Globus pallidus (tissue), 1 donor: Measurements from ENCODE around the gene CCDC200.
A peak's percentile ranks its signal among the peaks of the same experiment; 100 is the strongest.
"Not testable (repeated sequence)": the region's sequence is repeated elsewhere in the genome, so short reads cannot be mapped to it uniquely, and the experiment has no call there.

ENCODE experiments used
- DNase-seq: peaks from one replicate; pipeline ENCODE4 v3.0.0-alpha.2; 2015; ENCODE audit warnings: low spot score

Gene CCDC200

GRCh38 chr17:43228020-43228782 lies at the start of gene CCDC200:
Gene CCDC200, minus strand, starts transcription at chr17:43228623. Its CDS starts 69 bp downstream, at chr17:43228554.
- DNase-seq = not testable (repeated sequence)

DNA sequence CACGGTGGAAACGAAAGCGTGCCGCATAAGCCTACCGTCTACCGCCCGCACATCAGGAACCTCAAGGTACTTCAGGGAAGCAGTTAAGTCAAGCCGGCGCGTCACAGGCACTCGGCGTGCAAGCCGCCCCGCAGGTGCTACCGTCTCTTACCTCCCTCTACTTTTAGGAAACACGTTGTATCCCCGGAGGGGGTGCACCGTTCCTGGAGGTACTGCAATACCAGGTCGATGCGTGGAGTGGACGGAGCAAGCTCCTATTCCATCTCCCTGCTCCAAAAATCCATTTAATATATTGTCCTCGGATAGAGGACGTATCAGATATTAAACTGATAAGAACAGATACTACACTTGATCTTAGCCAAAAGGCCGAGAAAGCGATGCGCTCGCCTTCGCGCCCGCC lies 44.5 kb upstream of the CCDC200 start:
- not testable (repeated sequence) for DNase-seq

DNA sequence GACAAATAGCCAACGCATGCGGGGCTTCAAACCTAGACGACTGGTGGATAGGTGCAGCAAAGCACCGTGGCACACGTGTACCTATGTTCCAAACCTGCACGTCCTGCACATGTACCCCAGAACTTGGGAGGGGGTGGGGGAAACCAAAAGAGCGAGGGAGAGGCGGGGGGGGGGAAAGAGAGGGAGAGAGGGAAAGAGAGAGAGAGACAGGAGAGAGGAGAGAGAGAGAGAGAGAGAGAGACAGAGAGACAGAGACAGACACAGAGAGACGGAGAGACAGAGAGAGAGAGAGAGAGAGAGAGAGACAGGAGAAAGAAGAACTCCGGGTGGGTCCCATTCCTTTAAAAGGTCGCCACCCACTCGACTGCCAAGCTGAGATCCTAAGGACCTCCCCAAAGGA lies 44.1 kb upstream of the CCDC200 start:
- not testable (repeated sequence) for DNase-seq

DNA sequence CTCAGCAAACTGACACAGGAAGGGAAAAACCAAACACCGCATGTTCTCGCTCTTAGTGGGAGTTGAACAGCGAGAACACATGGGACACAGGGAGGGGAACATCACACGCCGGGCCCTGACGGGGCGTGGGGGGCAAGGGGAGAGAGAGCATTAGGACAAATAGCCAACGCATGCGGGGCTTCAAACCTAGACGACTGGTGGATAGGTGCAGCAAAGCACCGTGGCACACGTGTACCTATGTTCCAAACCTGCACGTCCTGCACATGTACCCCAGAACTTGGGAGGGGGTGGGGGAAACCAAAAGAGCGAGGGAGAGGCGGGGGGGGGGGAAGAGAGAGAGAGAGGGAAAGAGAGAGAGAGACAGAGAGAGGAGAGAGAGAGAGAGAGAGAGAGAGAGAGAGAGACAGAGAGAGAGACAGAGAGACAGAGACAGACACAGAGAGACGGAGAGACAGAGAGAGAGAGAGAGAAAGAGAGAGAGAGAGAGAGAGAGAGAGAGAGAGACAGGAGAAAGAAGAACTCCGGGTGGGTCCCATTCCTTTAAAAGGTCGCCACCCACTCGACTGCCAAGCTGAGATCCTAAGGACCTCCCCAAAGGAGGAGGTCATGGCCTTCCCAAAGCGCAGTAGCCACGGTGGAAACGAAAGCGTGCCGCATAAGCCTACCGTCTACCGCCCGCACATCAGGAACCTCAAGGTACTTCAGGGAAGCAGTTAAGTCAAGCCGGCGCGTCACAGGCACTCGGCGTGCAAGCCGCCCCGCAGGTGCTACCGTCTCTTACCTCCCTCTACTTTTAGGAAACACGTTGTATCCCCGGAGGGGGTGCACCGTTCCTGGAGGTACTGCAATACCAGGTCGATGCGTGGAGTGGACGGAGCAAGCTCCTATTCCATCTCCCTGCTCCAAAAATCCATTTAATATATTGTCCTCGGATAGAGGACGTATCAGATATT lies 42.4 kb upstream of the CCDC200 start:
- not testable (repeated sequence) for DNase-seq

DNA sequence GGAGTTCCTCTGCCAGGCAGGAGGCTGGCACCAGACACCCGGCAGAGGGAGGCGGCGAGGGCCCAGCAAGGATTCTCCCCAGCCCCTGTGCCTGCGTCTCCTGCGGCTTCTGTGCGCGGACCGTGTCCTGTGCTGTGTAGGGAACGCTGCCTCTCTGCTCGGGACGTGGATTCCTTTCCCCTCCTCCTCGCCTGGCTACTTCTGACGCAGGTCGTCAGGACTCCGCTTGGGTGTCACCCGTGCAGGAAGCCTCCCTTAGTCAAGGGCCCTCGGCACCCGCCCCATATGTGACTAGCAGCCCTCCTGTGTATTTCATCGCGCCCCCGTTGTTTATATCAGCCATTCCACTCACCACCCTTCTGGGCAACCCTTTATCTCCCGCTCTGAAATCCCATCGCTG lies 18.0 kb upstream of the CCDC200 start:
- not testable (repeated sequence) for DNase-seq

DNA sequence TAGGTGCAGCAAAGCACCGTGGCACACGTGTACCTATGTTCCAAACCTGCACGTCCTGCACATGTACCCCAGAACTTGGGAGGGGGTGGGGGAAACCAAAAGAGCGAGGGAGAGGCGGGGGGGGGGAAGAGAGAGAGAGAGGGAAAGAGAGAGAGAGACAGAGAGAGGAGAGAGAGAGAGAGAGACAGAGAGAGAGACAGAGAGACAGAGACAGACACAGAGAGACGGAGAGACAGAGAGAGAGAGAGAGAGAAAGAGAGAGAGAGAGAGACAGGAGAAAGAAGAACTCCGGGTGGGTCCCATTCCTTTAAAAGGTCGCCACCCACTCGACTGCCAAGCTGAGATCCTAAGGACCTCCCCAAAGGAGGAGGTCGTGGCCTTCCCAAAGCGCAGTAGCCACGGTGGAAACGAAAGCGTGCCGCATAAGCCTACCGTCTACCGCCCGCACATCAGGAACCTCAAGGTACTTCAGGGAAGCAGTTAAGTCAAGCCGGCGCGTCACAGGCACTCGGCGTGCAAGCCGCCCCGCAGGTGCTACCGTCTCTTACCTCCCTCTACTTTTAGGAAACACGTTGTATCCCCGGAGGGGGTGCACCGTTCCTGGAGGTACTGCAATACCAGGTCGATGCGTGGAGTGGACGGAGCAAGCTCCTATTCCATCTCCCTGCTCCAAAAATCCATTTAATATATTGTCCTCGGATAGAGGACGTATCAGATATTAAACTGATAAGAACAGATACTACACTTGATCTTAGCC lies 12.4 kb upstream of the CCDC200 start:
- not testable (repeated sequence) for DNase-seq

- not testable (repeated sequence) for DNase-seq
Observed at GRCh38 chr17:43239597-43239996, 11.2 kb upstream of the CCDC200 start.

- not testable (repeated sequence) for DNase-seq
Observed at GRCh38 chr17:43233877-43234276, 5.5 kb upstream of the CCDC200 start, which contains the start of gene RNU2-1. Gene RNU2-1, minus strand, starts transcription at chr17:43233977.

- not testable (repeated sequence) for DNase-seq
Observed at GRCh38 chr17:43233263-43233662, 4.8 kb upstream of the CCDC200 start.

GRCh38 chr17:43232021-43232699 lies 3.7 kb upstream of the CCDC200 start:
- DNase-seq = peak; percentile 24

DNA sequence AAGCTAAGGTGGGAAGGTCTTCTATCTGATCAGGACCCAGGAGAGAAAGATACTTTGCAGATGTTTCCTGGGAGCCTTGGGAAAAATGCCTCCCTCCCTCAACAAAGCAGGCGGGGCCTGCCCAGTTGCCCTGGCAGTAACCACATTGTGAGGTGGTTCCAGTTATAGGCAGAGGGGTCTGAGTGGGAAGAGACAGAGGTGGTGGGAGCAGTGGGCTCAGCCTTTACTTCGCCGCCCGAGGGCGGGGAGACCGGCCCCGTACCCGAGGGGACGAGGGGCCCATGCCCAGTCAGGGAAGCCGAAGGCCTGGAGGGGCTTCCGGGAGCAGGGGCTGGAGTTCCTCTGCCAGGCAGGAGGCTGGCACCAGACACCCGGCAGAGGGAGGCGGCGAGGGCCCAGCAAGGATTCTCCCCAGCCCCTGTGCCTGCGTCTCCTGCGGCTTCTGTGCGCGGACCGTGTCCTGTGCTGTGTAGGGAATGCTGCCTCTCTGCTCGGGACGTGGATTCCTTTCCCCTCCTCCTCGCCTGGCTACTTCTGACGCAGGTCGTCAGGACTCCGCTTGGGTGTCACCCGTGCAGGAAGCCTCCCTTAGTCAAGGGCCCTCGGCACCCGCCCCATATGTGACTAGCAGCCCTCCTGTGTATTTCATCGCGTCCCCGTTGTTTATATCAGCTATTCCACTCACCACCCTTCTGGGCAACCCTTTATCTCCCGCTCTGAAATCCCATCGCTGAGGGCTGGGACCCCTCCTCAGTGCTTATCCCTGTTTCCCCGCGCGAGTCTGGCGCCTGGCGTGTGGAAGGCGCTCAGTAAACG lies 3.0 kb upstream of the CCDC200 start:
- DNase-seq = not testable (repeated sequence)

- no peak for DNase-seq
Observed at GRCh38 chr17:43226393-43226792, 2.0 kb downstream of the CCDC200 start.

DNA sequence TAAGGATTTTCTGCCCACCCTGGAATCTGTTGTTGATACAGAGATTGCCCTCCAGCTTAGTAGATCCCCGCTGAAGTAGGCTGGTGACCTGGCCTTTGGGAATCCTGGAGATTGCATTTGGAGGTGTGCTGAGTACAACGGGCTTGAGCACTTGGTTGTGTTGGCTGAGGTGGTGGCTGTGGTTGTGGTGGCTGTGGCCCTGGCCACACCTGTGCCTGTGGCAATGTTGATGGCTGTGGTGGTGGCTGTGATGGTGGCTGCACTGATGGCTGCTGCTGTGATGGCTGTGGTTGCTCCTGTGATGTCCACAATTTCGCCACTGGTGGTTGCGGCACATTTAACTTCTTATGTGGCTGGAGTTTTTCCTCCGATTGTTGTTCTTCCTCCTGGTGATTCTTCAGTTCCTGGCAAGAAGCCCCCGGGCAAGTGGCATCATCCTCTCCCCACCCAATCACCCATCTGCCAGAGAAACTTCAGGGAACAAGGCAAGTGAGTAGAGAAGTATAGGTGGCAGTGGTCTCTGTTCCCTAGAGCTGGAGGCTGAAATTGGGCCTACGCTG lies 4.2 kb downstream of the CCDC200 start:
- no peak for DNase-seq

DNA sequence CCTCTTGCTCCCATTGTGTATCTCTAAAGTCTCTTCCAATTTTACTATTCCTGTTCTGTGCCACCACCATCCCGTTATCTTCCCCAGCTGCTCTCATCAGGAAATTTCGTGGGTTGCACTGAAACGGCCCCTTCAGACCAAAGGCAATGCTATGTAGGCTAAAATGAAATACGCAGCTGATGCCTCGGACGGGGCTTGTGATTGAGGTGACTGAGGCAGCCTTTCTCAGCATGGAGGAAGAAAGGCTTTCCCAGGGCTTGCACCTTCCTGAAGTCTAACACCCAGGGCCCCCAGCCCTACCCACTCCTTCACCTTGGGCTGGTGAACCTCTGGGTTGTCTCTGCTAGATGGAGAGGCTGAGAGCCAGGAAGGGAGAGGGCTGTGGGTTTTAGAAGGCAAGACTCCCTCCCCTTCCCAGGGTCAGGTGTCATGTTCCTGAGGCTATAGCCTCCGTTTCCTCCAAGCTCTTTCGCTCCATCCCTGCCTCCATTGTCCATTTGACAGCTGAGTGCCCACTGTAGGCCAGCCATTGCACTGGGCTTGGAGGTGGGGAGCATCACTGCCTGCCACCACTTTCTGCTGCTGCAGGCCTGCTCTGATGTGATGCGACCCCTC lies 7.8 kb downstream of the CCDC200 start:
- DNase-seq = no peak

DNA sequence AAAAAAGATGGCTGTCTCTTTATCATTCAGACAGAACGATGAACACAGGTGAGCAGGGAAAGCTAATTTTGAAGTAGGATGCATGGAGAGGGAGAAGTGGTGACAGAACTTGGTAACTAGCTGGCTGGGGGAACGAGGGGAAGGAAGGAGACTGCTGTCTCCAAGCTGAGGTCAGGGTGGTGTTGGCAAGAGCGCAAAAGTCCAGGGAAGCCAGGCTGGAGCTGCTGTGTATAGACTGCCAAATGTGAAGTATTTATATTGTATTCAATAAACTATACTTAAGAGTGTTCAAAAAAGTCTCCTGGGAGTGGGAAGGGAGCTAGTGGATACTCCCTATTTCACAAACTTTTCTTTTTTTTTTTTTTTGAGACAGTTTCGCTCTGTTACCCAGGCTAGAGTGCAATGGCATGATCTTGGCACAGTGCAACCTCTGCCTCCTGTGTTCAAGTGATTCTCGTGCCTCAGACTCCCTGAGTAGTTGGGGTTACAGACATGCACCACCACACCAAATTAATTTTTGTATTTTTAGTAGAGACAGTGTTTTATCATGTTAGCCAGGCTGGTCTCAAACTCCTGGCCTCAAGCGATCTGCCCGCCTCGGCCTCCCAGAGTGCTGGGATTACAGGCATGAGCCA lies 8.6 kb downstream of the CCDC200 start:
- DNase-seq = no peak

- no peak for DNase-seq
Observed at GRCh38 chr17:43219001-43219400, 9.4 kb downstream of the CCDC200 start.

DNA sequence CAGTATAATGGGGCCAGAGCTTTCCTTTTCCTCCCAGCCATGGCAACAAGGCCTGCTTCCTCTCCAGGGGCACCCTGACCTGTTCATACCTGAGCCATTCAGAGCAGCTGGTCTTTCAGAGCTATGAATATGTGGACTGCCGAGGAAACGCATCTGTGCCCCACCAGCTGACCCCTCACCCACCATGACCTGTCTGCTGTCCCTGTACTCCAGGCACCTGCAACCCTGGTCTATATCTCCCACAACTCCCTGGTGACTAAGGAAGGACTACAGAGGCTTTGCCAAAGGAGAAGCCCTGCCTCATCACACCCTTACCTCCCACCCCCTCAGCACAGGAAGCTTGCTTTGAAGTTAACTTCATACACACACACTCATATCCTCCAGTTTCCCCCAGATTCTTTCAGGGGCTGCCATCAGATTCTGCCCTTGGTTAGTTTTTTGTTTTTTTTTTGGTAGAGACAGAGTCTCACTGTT lies 10.8 kb downstream of the CCDC200 start:
- DNase-seq = no peak

- no peak for DNase-seq
Observed at GRCh38 chr17:43216762-43217613, 11.4 kb downstream of the CCDC200 start.
